Embryonic facial prominence (tissue), 1 donor: Measurements from ENCODE around the gene TTBK1.
"Not testable (repeated sequence)": the region's sequence is repeated elsewhere in the genome, so short reads cannot be mapped to it uniquely, and the experiment has no call there.

ENCODE experiments used
- DNase-seq: peaks from one replicate; pipeline ENCODE4 v3.0.0-alpha.2; 2016; ENCODE audit errors: extremely low spot score

The TTBK1 gene

GRCh38 chr6:43287717-43288679 is 44.7 kb downstream of the TTBK1 start:
- DNase-seq, result no peak

GRCh38 chr6:43290339-43290904 is 47.1 kb downstream of the TTBK1 start:
- DNase-seq, result no peak

GRCh38 chr6:43290905-43291355 is 47.6 kb downstream of the TTBK1 start:
- DNase-seq, result no peak

- no peak for DNase-seq
Observed at GRCh38 chr6:43291708-43292107, 48.4 kb downstream of the TTBK1 start.

GRCh38 chr6:43292341-43292740 is 49.1 kb downstream of the TTBK1 start:
- DNase-seq, result no peak

- no peak for DNase-seq
Observed at GRCh38 chr6:43292763-43293318, 49.6 kb downstream of the TTBK1 start.

- no peak for DNase-seq
Observed at GRCh38 chr6:43293698-43294097, 50.4 kb downstream of the TTBK1 start.

GRCh38 chr6:43294536-43294935 is 51.3 kb downstream of the TTBK1 start:
- no peak for DNase-seq

GRCh38 chr6:43295456-43295855 is 52.2 kb downstream of the TTBK1 start:
- no peak for DNase-seq

GRCh38 chr6:43296780-43297497 is 53.7 kb downstream of the TTBK1 start:
- DNase-seq, result no peak

- DNase-seq, result no peak
Observed at GRCh38 chr6:43297644-43298564, 54.6 kb downstream of the TTBK1 start, which contains the start of gene SLC22A7. TSS of gene SLC22A7 (plus strand) at chr6:43298260. CDS start at chr6:43298359, 99 bp downstream.

GRCh38 chr6:43298565-43299337 is 55.5 kb downstream of the TTBK1 start:
- DNase-seq, result no peak

- no peak for DNase-seq
Observed at GRCh38 chr6:43299338-43300293, 56.3 kb downstream of the TTBK1 start.

- DNase-seq, result no peak
Observed at GRCh38 chr6:43301081-43301870, 58.0 kb downstream of the TTBK1 start.

- DNase-seq, result no peak
Observed at GRCh38 chr6:43302126-43302525, 58.8 kb downstream of the TTBK1 start.

GRCh38 chr6:43303006-43303405 is 59.7 kb downstream of the TTBK1 start:
- not testable (repeated sequence) for DNase-seq

GRCh38 chr6:43303751-43304331 is 60.6 kb downstream of the TTBK1 start:
- no peak for DNase-seq

- DNase-seq, result no peak
Observed at GRCh38 chr6:43304361-43304760, 61.1 kb downstream of the TTBK1 start.
